Measurements from ENCODE around the gene KIF5B. TPM values are rescaled to one million over a fixed set of nuclear protein-coding genes. Genes with fewer than 3 reads are reported as not detected.

Gene KIF5B
- total and polyA plus RNA-seq, 2 donors from 2014 or later, result 26.9 to 77.2 TPM

- no peaks in the 10 kb centered on the region for H3K36me3 ChIP-seq (ENCODE audit: control insufficient read depth in 2 of 3, insufficient read depth in 3 of 3, low read length in 3 of 3)
- H3K27ac ChIP-seq (ENCODE audit: low read depth in 2 of 2, low read length in 2 of 2), result no peak overlapping the region
- no peak overlapping the region for H3K9ac ChIP-seq (ENCODE audit: low read length in 3 of 3)
- H3K4me1 ChIP-seq (ENCODE audit: control insufficient read depth in 2 of 3, insufficient read depth in 2 of 3, low read depth in 1 of 3, low read length in 3 of 3), result no peaks in the 10 kb centered on the region
- H3K27me3 ChIP-seq (ENCODE audit: control insufficient read depth, insufficient read depth, low read length), result no peaks in the 10 kb centered on the region
- intact Hi-C loops (cut with DNase I), result no loop called here
- H3K9me3 ChIP-seq (ENCODE audit: control insufficient read depth in 2 of 3, insufficient read depth in 1 of 3, low read length in 3 of 3), result no peaks in the 10 kb centered on the region
- FAIRE-seq (no peak), DNase-seq (peak in 1 of 5 donors; percentile 43)
- H3K4me3 ChIP-seq (ENCODE audit: low read length in 3 of 3), result no peak overlapping the region
- no peak for TF ChIP-seq CTCF (IDR thresholded peaks at IDR 0.05; ENCODE audit: borderline replicate concordance, extremely low read depth, insufficient read depth)
Measured at GRCh38 chr10:32084185-32084851, 28.1 kb upstream of the KIF5B start.

- intact Hi-C loops (cut with DNase I), result no loop called here
- H3K36me3 ChIP-seq (ENCODE audit: control insufficient read depth in 2 of 3, insufficient read depth in 3 of 3, low read length in 3 of 3), result no peaks in the 10 kb centered on the region
- no peak overlapping the region for H3K9ac ChIP-seq (ENCODE audit: low read length in 3 of 3)
- no peak overlapping the region for H3K4me3 ChIP-seq (ENCODE audit: low read length in 3 of 3)
- FAIRE-seq, result no peak
- DNase-seq, result peak in 1 of 5 donors; percentile 75
- TF ChIP-seq CTCF (IDR thresholded peaks at IDR 0.05; ENCODE audit: borderline replicate concordance, extremely low read depth, insufficient read depth), result no peak
- H3K4me1 ChIP-seq (ENCODE audit: control insufficient read depth in 2 of 3, insufficient read depth in 2 of 3, low read depth in 1 of 3, low read length in 3 of 3), result no peaks in the 10 kb centered on the region
- no peaks in the 10 kb centered on the region for H3K9me3 ChIP-seq (ENCODE audit: control insufficient read depth in 2 of 3, insufficient read depth in 1 of 3, low read length in 3 of 3)
- no peaks in the 10 kb centered on the region for H3K27me3 ChIP-seq (ENCODE audit: control insufficient read depth, insufficient read depth, low read length)
- no peak overlapping the region for H3K27ac ChIP-seq (ENCODE audit: low read depth in 2 of 2, low read length in 2 of 2)
Measured at GRCh38 chr10:32077896-32078485, 21.8 kb upstream of the KIF5B start.

DNA sequence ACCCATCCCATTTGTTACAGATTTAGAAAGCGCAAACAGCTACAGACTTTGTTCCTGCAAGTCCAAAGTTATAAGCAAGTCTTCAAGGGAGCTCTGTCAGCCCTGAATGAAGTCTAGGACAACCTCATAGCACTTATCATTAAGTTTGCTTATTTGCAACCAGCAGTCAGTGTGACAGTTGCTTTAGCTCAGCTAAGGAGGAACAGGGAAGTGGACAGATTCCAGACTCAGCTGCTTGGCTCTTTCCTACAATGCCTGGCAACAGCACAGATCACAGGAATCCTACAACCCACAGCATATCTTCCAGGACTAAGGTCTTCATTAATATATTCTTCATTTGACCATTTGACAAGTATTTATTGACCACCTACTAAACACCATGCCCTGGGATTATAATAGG lies 17.4 kb upstream of the KIF5B start:
- FAIRE-seq (no peak), DNase-seq (peak in 1 of 5 donors; percentile 26)
- no peak for TF ChIP-seq CTCF (IDR thresholded peaks at IDR 0.05; ENCODE audit: borderline replicate concordance, extremely low read depth, insufficient read depth)
- H3K9ac ChIP-seq (ENCODE audit: low read length in 3 of 3), result no peak overlapping the region
- H3K4me1 ChIP-seq (ENCODE audit: control insufficient read depth in 2 of 3, insufficient read depth in 2 of 3, low read depth in 1 of 3, low read length in 3 of 3), result no peaks in the 10 kb centered on the region
- no peak overlapping the region for H3K27ac ChIP-seq (ENCODE audit: low read depth in 2 of 2, low read length in 2 of 2)
- H3K36me3 ChIP-seq (ENCODE audit: control insufficient read depth in 2 of 3, insufficient read depth in 3 of 3, low read length in 3 of 3), result no peaks in the 10 kb centered on the region
- intact Hi-C loops (cut with DNase I), result no loop called here
- no peak overlapping the region for H3K4me3 ChIP-seq (ENCODE audit: low read length in 3 of 3)
- no peaks in the 10 kb centered on the region for H3K27me3 ChIP-seq (ENCODE audit: control insufficient read depth, insufficient read depth, low read length)
- no peaks in the 10 kb centered on the region for H3K9me3 ChIP-seq (ENCODE audit: control insufficient read depth in 2 of 3, insufficient read depth in 1 of 3, low read length in 3 of 3)
